GM04504 (cell line): ENCODE data around the gene CAMTA1.
A peak's percentile ranks its signal among the peaks of the same experiment; 100 is the strongest.

Experiments used
- DNase-seq: peaks from one replicate; pipeline ENCODE4 v3.0.0-alpha.2; 2012; ENCODE audit warnings: low read depth

The CAMTA1 gene

DNA sequence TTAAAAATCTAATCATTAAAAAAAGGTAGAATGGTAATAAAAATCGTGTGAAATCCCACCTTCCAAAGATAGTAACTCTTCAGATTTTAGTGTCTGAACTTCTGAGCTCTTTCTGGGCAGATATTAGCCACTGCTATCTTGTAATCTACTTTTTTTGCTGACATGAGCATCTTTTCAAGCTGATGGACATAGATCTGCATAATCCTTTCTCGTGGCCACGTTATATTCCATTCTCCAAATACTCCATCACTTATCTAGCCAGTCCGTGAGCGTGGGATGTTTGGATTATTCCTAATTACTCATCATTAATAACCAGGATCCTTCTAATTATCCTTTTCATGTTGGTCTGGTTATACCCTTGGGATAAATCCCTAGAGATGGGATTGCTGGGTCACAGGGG, 731.7 kb downstream of the CAMTA1 start:
- no peak for DNase-seq

DNA sequence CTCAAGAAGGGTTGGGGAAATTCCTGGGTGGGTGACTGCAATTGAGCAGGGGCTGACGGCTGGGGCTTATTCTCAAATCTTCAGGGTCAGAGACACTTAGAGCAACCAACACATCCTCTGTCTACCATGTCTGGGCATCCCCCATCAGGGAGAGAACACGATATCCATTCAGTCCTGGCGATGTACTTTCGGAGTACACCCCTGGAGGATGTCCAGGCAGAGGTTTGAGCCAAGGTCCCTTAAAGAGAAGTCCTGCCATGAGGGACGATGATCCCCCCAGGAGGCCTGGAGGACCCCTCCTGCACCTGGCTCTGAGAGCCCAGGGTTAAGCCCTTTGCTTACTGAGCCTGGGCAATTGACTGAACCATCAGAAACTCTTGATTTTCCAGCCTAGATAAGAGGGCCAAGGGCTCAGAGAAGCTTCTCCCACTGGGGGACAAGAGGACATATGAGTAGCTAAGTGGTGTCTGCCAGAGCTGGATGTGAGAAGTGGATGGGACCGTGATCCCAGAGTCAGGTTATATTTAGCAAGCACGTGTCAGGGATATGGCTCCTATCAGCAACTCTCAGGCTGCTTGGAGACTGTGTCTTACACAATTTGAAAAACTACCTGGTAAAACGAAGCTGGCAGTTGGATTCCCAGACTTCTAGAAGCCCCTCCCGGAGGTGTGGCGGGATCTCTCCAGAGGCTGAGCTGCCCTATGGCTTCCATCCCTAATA, 732.5 kb downstream of the CAMTA1 start:
- DNase-seq = no peak

DNA sequence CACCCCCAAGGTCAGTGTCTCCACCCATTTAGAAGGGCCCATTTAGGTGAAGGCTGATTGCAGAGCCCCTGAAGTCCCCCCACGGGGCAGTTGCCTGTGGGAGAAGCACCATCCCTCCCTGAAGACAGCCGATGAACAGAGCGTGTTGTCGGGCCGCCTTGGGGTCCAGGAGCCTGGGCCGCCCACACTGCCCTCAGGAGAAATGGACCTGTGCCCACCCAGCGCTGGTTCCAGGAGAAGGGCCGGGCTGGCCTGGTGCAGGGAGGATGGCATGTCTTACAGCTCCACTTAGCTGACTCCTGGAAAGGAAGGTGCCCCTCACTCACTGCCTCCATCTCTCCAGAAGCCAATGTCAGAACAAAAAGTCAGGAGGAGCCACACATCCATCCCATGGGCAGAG, 733.2 kb downstream of the CAMTA1 start:
- DNase-seq = no peak

DNA sequence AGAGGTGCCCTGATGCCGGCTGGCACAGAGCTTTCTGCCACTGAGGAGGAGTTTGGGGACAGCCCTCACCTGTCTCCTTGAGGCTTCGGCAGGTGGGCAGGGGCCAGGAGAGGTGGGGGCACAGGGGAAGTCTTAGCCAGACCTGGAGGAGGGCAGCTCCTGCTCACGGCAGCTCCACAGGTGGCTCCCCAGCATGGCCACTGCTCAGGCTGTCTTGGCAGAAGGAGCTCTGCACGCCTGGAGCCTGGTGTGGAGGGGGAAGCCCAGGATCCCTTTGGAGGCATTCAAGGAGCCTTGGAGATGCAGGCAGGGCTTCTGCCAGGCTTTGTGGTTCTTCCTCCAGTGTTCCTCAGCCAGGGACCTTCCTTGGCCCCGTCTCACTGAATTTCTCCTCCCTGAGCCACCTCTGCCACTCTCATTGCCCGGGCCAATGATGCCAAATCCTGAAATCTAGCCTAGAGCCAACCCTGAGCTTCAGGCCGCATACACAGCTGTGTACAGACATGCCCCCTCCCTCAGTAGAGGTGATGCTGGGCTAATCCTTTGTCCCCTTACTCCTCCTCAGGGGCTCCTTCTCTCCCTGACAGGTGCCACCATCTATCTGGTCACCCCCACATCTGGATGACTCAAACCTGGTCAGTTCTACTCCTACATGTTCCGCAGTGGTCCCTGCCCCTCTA, 734.1 kb downstream of the CAMTA1 start:
- no peak for DNase-seq

DNA sequence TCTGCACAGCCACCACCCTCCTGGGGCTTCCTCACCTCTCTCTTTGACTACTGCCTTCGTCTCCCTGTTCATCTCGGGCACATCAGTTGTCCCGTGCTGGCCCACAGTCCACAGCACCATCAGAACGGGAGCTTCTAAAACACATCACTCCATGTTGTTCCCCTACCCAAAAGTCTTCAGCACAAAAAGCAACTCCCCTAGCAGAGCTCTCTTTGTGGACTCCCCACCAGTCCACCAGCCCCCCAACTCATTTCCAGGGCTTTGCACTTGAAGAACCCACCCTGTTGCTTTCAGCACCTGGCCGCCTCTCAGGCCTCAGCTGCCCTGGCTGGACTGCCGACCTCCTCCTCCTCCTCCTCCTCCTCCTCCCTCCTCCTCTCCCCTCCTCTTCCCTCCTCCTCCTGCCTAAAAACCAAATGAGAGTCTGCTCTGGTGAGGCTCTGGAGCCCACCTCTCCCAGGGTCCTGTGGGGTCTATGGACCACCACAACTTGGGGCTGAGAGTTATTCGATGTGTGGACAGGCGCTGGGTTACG, 734.7 kb downstream of the CAMTA1 start:
- DNase-seq = no peak

DNA sequence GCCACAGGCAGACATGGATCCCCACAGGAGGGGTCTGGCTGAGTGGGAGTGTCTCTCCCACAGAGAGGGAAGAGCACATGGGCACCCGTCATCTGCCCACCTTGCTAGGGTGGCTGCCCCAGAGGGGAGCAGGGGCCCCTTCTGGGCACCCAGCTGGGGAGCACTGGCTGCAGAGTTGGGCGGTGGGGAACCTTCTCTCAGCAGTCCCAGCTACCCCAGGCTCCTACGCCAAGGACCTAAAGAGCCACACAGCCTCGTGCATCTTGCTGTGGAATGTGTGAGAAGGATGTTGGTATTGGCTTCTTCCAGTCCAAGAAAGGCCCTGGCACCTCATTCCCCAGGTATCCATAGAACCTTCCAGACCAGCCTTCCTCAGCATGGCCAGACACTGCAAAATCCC, 735.2 kb downstream of the CAMTA1 start:
- DNase-seq = no peak

DNA sequence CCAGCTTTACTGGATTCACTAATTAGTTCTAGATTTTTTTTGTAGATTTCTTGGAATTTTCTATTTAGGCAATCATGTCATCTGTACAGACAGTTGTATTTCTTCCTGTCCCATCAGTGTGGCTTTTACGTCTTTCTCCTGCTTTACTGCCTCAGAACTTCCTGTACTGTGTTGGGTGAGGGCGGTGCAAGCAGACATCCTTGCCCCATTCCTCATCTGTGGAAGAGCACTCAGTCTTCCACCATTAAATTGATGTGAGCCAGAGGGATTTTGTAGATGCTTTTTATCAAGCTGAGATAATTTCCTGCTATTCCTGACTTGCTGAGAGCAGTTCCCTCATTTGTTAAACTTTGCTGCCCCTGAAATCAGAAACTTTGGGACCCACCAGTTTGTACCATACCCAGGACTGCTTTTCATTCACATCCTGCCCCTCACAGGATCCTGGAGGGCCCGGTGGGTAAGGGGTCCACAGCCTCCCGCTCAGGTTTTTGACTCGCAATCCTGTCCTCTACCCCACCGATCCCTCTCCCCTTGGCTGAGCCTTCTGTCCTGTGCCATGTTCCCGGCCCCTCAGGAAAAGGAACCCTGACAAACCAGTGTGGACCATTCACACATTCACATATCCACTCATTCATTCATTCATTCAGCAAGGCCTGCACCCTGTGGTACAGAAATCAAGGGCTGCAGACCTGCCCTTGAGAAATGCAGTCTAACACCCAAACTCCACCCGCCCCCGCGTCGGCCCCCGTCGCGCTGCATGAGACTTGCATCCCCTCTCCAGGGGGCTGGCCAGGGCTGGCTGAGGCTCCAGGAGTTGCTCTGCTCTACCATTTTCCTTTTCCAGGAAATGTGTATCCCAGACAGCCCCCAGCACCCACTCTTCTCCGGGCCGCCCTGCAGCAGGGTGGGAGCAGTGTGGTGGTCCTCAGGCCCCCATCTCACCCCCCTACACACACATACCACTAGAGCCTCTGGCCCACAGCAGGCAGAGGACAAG, 739.4 kb downstream of the CAMTA1 start:
- no peak for DNase-seq

DNA sequence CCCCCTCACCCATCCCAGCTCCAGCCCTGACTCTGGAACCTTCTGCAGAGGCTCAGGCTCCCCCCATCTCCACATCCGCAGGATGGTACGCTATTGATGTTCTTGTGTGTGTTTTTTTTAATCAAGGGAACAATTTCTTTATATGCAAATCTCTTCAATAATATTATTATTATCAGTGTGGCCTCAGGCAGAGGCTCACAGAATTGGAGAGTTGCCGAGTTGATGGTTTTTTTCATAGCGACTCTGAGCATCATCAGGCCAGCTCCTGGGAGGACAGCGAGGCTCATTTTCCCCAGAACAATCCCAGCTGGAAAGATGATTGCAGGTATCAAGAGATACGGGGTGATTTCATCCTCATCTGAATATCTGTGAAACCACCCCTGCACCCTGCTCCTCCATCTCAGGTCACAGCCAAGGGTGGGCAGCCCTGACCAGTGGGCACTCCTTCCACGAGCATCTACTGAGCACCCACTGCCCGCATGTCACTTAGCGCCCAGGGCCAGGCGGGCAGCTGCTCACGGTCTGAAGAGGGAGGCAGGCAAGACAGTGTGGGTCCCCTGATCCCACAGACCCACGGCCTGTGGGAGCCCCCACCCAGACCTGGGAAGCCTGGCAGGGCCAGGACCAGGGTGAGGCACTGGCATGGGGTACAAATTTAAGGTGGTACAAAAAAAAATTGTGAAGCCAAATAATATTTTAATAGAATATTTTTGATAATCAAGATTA, 740.2 kb downstream of the CAMTA1 start:
- no peak for DNase-seq

DNA sequence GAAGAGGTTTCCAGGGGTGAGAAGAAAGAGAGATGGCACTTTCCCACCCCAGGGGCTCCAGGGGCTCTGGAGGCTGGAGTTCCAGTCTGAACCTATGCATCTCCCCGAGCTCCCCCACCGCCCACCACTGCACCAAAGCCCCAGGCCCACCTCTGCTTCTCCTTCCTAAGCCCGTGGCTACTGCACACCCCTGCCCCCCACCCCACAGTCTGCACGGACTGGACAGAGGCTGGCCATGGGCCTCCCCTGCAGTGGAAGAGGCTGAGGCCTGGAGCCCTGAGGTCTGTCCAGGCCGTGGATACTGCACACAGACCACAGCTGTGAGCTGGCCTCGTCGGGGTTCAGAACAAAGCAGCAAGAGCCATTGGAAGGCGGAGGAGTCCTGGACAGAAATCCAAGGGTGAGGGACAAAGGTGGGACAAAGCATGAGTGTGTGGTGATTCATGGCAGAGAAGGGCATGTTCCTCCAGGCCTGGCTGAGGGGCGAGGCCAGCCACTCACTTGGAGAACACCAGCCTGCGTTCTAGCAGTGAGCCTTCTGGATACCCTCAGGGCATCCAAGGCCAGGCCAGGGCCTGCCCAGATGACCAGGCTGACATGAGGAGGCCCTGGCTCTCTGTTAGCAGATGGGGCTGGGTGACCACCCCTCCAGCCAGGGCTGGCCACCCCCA, 741.1 kb downstream of the CAMTA1 start:
- no peak for DNase-seq

DNA sequence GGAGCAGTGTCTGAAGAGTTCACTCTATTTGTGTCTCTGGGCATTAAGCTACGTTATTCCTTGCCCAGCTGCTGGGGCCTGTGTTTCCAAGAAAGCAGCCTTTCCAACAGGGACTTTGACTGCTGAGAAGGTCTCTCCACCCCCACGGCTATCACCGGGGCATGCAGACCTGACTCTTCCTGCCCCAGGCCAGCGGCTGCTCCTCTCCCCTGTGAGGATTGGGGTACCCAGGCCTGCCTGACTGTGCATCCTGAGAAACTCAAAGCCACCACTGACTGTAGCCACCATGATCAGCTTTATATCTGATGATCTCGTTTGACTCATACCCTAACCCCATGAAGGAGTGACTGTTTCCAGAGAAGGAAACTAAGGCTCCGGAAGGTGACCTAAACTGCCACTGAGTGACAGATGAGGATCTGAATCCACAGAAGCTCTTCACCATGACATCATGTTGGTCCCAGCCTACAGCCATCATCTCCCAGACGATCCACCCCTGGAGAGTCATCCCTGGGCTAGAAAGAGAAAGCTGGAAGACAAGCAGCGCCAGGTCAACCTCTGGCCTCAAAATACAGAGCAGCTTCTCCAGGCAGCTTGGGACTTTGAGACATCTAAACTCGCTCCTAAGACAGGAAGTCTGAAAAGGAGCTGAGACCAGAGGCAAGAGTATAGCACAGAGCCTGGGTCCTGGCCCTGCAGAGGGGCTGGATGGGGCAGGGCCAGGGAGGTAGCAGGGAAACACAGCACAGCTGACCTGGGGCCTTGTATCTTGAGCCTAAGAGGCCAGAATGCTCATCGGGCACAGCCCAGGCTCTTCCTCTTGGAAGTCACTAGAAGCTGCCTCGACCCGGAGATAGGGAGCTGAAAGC, 741.8 kb downstream of the CAMTA1 start:
- DNase-seq = peak; percentile 34

DNA sequence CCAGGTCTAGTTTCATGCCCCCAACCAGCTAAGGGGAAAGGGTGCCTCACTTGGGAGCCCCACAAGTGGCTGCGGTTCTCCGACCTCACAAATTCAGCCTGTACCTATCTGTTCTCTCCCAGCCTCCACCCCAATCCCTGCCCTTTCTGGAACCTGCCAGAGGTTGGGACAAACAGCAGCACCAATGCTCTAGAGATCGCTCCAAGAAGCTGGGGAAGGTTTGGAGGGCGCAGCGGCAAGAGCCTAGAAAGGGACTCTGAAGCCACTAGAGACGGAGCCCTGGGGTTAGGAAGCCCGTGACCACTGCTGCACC, 742.4 kb downstream of the CAMTA1 start:
- DNase-seq = no peak

DNA sequence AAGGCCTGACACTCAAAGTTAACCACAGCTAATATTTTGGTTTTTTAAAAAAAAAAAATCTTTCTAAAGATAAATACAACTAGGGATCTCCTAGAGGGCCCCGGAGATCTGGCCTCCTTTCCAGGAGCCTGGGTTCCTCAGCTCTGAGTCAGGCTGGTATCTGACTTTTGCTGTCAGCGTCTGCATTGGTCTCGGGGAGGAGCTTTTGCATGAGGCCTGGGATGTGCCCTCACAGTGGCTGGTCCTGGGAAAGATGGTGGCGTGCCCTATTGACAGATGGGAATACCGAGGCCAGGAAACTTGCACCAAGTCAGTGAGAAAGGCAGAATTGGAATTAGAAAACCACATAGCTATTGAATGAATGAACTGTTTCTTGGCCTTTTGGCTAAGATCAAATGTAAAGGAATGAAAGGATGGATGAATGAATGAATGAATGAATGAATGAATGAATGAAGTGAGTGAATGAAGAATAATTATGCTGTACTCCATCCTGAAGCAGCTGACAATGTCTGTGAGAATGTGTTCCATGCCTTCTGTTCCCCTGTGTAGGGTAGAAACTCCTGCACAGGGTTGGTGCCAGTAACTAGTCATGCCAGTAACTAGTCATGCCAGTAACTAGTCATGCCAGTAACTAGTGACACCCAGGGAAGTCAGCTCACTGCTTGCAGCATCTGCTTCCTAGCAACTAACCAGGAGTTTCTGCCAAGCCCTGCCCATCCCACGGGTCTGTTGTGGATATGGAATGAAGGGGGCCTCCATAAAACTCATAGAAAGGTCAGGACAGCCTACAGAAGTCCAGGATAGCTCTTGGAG, 743.3 kb downstream of the CAMTA1 start:
- no peak for DNase-seq

DNA sequence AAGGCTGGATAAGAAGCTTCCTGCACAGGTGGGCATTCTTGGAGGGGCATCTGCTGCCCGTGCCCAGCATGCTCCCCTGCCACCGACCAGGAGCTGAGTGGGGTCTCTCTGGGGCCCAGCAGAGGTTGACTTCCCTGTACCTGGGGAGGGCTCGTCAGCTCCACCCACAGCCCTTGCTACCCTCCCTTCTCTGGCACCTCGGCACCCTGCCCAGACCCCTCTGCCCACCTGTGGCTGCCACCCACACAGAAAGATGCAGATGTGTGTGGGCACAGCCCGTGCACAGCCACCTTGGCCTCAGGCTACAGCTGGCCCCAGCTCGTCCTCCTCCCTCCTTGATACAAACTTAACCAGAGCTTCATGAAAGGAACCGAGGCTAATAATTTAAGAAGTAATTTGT, 744.7 kb downstream of the CAMTA1 start:
- no peak for DNase-seq

DNA sequence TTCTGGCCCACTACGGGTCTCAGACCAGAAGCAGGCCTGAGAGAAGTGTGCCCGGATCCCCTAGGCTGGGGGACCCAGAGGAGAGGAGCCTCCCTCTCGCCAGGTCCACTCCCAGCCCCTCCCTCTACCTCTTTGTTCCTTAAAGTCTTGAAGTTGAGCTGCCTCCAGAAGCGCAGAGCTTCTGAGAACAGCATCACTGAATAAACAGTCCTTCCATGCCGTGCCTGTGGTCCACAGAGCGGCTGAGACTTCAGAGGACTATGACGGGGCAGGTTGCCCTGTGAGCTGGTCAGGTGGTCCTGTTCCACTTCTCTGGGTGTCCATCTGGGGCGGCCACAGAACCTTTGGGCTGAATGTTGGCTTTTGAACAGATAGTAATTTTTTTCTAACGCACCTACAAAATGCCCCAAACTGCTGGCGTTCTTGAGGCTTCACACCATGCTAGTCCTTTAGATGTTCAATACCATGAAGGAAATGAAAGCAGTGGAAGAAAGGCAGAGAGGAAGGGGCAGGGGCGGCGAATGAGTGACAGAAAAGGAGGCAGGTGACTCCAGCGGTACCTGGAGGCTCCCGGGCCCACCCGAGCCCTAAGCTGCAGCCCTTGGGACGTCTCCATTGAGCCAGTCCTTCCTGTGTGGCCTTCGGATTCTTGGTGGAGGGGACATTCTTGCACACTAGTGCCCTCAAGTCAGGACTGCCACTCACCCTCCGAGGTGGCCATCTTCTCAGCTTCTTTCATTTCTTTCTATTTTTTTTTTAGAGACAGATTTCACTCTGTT, 746.5 kb downstream of the CAMTA1 start:
- no peak for DNase-seq

DNA sequence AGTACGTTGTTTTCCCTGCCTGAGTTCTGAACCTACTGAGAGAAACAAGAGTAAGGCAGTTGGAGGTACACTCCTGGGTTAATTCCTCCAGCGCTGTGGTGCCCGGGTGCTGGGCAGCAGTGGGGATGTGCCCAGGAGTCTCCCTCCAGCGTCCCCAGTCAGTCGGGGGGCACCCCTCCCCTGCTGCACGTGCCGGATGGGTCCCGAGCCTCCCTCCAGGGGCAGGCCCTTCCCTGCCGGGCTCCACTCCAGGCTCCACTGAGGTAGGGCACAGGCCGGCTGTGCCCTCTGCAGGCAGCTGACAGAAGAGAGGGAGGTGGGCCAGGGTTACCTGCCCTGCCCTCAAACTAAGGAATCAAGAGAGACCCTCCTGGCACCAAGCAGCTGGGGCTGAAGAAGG, 747.8 kb downstream of the CAMTA1 start:
- no peak for DNase-seq

DNA sequence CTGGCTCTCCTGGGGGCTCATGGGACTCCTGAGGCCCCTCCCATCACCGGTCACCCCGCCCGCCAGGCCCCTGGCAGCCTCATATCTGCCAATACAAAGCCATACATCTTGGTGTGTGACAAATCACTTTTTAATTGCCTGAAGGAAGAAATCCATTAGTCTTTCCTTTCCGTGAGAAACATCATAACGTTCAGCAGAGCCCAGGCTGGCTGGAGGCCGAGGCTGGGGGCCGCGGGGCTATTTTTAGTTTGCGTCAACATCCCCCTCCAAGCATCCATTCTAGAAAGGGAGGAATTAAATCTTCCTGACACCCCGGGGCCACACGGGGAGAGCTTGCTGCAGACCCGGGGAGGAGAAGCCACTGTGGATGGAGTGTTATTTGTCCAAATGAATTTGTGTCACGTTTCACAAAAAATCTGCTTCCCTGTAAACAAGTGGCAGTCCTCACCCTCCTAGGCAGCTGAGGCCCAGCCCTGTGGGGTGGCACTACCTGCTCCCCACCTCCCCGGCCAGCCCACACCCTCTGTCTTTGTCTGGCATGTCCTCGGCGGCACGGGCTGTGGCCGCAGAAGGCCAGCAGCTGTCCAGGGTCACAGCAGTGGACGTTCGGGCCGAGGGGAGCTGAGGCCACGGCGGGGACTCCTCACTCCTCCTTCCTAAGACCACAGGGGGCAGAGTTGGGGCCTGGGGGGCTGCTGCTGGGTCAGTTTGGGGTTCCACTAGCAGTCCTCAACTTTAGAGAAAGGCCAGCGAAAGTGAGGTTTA, 749.0 kb downstream of the CAMTA1 start:
- DNase-seq = no peak

DNA sequence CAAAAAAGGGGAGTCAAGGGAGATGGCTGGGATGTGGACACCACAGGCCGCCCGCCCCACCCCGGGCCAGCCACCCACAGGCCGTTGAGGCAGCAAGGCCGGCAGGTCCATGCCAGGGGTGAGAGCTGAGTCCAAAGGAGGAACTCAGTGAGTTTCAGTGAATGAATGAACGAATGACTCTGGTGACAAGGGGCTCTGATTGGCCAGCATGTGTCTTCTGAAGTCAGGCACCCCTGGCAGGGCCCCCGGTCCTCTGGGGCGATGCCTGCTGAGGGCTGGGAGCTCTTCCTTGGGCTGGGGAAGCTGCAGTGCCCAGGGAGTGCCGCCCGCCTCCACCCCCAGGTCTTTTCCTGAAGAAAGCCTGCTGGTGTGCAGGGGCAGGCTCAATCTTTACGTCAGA, 749.8 kb downstream of the CAMTA1 start:
- no peak for DNase-seq
